Subcutaneous abdominal adipose tissue (tissue), 5 donors: ENCODE data around the gene EXD2.
A peak's percentile ranks its signal among the peaks of the same experiment; 100 is the strongest.
"Not testable (repeated sequence)": the region's sequence is repeated elsewhere in the genome, so short reads cannot be mapped to it uniquely, and the experiment has no call there.

Experiments
- H3K27ac ChIP-seq: one replicate; pipeline ENCODE4 v1.7.0; 2013; ENCODE audit warnings: low read depth, mild to moderate bottlenecking, inconsistent platforms, low read length, moderate library complexity
- H3K27me3 ChIP-seq, 5 donors: one replicate each; pipeline ENCODE4 v1.7.0; 2013; ENCODE audit warnings: low read length in 5 of 5, inconsistent platforms in 1 of 5; ENCODE audit not compliant: control insufficient read depth in 5 of 5, insufficient read depth in 4 of 5
- H3K36me3 ChIP-seq, 5 donors: one replicate each; pipeline ENCODE4 v1.7.0; 2013; ENCODE audit warnings: low read length in 5 of 5; ENCODE audit not compliant: control insufficient read depth in 5 of 5, insufficient read depth in 5 of 5
- H3K4me1 ChIP-seq, 5 donors: one replicate each; pipeline ENCODE4 v1.7.0; 2013; ENCODE audit warnings: low read length in 5 of 5, mild to moderate bottlenecking in 3 of 5, moderate library complexity in 1 of 5; ENCODE audit not compliant: control insufficient read depth in 5 of 5, insufficient read depth in 5 of 5
- H3K4me3 ChIP-seq, 5 donors: one replicate each; pipeline ENCODE4 v1.7.0; 2013; ENCODE audit warnings: low read length in 5 of 5, low read depth in 1 of 5
- H3K9ac ChIP-seq, 5 donors: one replicate each; pipeline ENCODE4 v1.7.0; 2013; ENCODE audit warnings: low read length in 5 of 5, mild to moderate bottlenecking in 4 of 5, moderate library complexity in 3 of 5
- H3K9me3 ChIP-seq, 5 donors: one replicate each; pipeline ENCODE4 v1.7.0; 2013; ENCODE audit warnings: low read length in 5 of 5; ENCODE audit not compliant: control insufficient read depth in 5 of 5
- donor health status: healthy.
- donor health status: healthy.
- donor health status: healthy.
- donor health status: healthy.
- donor health status: healthy.

Gene EXD2

GRCh38 chr14:69285661-69286255, 94.5 kb downstream of the EXD2 start:
- H3K4me3 ChIP-seq: no peak overlapping the region
- H3K9ac ChIP-seq: no peak overlapping the region
- H3K4me1 ChIP-seq: peaks cover 0 to 30% (median 28%) of the 10 kb centered on the region in 5 donors
- H3K27me3 ChIP-seq: no peaks in the 10 kb centered on the region
- no peak overlapping the region for H3K27ac ChIP-seq
- no peaks in the 10 kb centered on the region for H3K36me3 ChIP-seq
- no peaks in the 10 kb centered on the region for H3K9me3 ChIP-seq

GRCh38 chr14:69287098-69288010, 96.1 kb downstream of the EXD2 start:
- H3K27me3 ChIP-seq: peaks cover 0 to 5% (median 2%) of the 10 kb centered on the region in 5 donors
- no peaks in the 10 kb centered on the region for H3K9me3 ChIP-seq
- peak overlapping the region; percentile 47 for H3K27ac ChIP-seq
- no peak overlapping the region for H3K4me3 ChIP-seq
- H3K36me3 ChIP-seq: no peaks in the 10 kb centered on the region
- peaks cover 3 to 42% (median 33%) of the 10 kb centered on the region in 5 donors for H3K4me1 ChIP-seq
- H3K9ac ChIP-seq: no peak overlapping the region

GRCh38 chr14:69288011-69288771, 96.9 kb downstream of the EXD2 start:
- Histone ChIP-seq H3K4me1 (peaks cover 4 to 44% (median 33%) of the 10 kb centered on the region in 5 donors), H3K27me3 (peaks cover 0 to 5% (median 2%) of the 10 kb centered on the region in 5 donors), H3K36me3 (no peaks in the 10 kb centered on the region), H3K9ac (no peak overlapping the region), H3K27ac (peak overlapping the region; percentile 47), H3K4me3 (no peak overlapping the region), H3K9me3 (no peaks in the 10 kb centered on the region)

- Histone ChIP-seq H3K36me3 (no peaks in the 10 kb centered on the region), H3K4me1 (peaks cover 4 to 44% (median 33%) of the 10 kb centered on the region in 5 donors), H3K4me3 (no peak overlapping the region), H3K9ac (no peak overlapping the region), H3K27ac (peak overlapping the region; percentile 23), H3K27me3 (peaks cover 0 to 5% (median 2%) of the 10 kb centered on the region in 5 donors), H3K9me3 (no peaks in the 10 kb centered on the region)
These were observed 97.8 kb downstream of the EXD2 start for GRCh38 chr14:69288956-69289705.

- peaks cover 4 to 44% (median 33%) of the 10 kb centered on the region in 5 donors for H3K4me1 ChIP-seq
- peak overlapping the region; percentile 23 for H3K27ac ChIP-seq
- H3K4me3 ChIP-seq: no peak overlapping the region
- H3K36me3 ChIP-seq: no peaks in the 10 kb centered on the region
- H3K27me3 ChIP-seq: peaks cover 0 to 5% (median 2%) of the 10 kb centered on the region in 5 donors
- no peaks in the 10 kb centered on the region for H3K9me3 ChIP-seq
- no peak overlapping the region for H3K9ac ChIP-seq
These were observed 98.7 kb downstream of the EXD2 start for GRCh38 chr14:69289811-69290520.

GRCh38 chr14:69290881-69291280, 99.6 kb downstream of the EXD2 start:
- not testable (repeated sequence) for H3K4me3 ChIP-seq, H3K9ac ChIP-seq, H3K27ac ChIP-seq, H3K9me3 ChIP-seq, H3K27me3 ChIP-seq, H3K36me3 ChIP-seq
- H3K4me1 ChIP-seq: peaks cover 4 to 44% (median 33%) of the 10 kb centered on the region in 5 donors

- Histone ChIP-seq H3K9me3 (no peaks in the 10 kb centered on the region), H3K36me3 (no peaks in the 10 kb centered on the region), H3K4me1 (peaks cover 4 to 44% (median 33%) of the 10 kb centered on the region in 5 donors), H3K27ac (no peak overlapping the region), H3K27me3 (peaks cover 0 to 5% (median 2%) of the 10 kb centered on the region in 5 donors), H3K4me3 (no peak overlapping the region), H3K9ac (no peak overlapping the region)
These were observed 100.1 kb downstream of the EXD2 start for GRCh38 chr14:69291396-69291795.

- Histone ChIP-seq H3K4me1 (peaks cover 4 to 44% (median 31%) of the 10 kb centered on the region in 5 donors), H3K27ac (no peak overlapping the region), H3K4me3 (no peak overlapping the region), H3K9me3 (no peaks in the 10 kb centered on the region), H3K9ac (no peak overlapping the region), H3K27me3 (peaks cover 0 to 5% (median 2%) of the 10 kb centered on the region in 5 donors), H3K36me3 (no peaks in the 10 kb centered on the region)
These were observed 100.7 kb downstream of the EXD2 start for GRCh38 chr14:69291891-69292561.
